Measurements from ENCODE around the gene SLC25A29.

SLC25A29 gene

GRCh38 chr14:100339766-100340422 is 33.6 kb upstream of the SLC25A29 start:
- TF ChIP-seq POLR2A (IDR thresholded peaks at IDR 0.05; ENCODE audit: low read depth, low read length): no peak
- FAIRE-seq (no peak), DNase-seq (ENCODE audit: insufficient read length, low spot score) (no peak)

- FAIRE-seq: no peak
- DNase-seq (ENCODE audit: insufficient read length, low spot score): no peak
- no peak for TF ChIP-seq POLR2A (IDR thresholded peaks at IDR 0.05; ENCODE audit: low read depth, low read length)
Measured at GRCh38 chr14:100336618-100337530, 30.6 kb upstream of the SLC25A29 start.

GRCh38 chr14:100334904-100335303 is 28.7 kb upstream of the SLC25A29 start:
- TF ChIP-seq POLR2A (IDR thresholded peaks at IDR 0.05; ENCODE audit: low read depth, low read length): no peak
- no peak for DNase-seq (ENCODE audit: insufficient read length, low spot score)
- no peak for FAIRE-seq

GRCh38 chr14:100333827-100334226 is 27.6 kb upstream of the SLC25A29 start:
- no peak for TF ChIP-seq POLR2A (IDR thresholded peaks at IDR 0.05; ENCODE audit: low read depth, low read length)
- no peak for FAIRE-seq
- no peak for DNase-seq (ENCODE audit: insufficient read length, low spot score)

GRCh38 chr14:100333311-100333710 is 27.1 kb upstream of the SLC25A29 start:
- DNase-seq (ENCODE audit: insufficient read length, low spot score) (no peak), FAIRE-seq (no peak)
- no peak for TF ChIP-seq POLR2A (IDR thresholded peaks at IDR 0.05; ENCODE audit: low read depth, low read length)

GRCh38 chr14:100332797-100333196 is 26.6 kb upstream of the SLC25A29 start:
- FAIRE-seq (no peak), DNase-seq (ENCODE audit: insufficient read length, low spot score) (no peak)
- TF ChIP-seq POLR2A (IDR thresholded peaks at IDR 0.05; ENCODE audit: low read depth, low read length): no peak

- FAIRE-seq: no peak
- no peak for DNase-seq (ENCODE audit: insufficient read length, low spot score)
Measured at GRCh38 chr14:100332071-100332639, 25.9 kb upstream of the SLC25A29 start.

GRCh38 chr14:100330388-100330931 is 24.2 kb upstream of the SLC25A29 start:
- FAIRE-seq (no peak), DNase-seq (ENCODE audit: insufficient read length, low spot score) (no peak)
- TF ChIP-seq POLR2A (IDR thresholded peaks at IDR 0.05; ENCODE audit: low read depth, low read length): no peak

More at GRCh38 chr14:100332071-100332639, 25.9 kb upstream of the SLC25A29 start:
- TF ChIP-seq POLR2A (IDR thresholded peaks at IDR 0.05; ENCODE audit: low read depth, low read length): no peak

- TF ChIP-seq POLR2A (IDR thresholded peaks at IDR 0.05; ENCODE audit: low read depth, low read length): no peak
- no peak for FAIRE-seq
- no peak for DNase-seq (ENCODE audit: insufficient read length, low spot score)
Measured at GRCh38 chr14:100330007-100330344, 23.7 kb upstream of the SLC25A29 start.

GRCh38 chr14:100329233-100330006 is 23.2 kb upstream of the SLC25A29 start:
- FAIRE-seq (no peak), DNase-seq (ENCODE audit: insufficient read length, low spot score) (no peak)
- TF ChIP-seq POLR2A (IDR thresholded peaks at IDR 0.05; ENCODE audit: low read depth, low read length): no peak

GRCh38 chr14:100328495-100329163 is 22.4 kb upstream of the SLC25A29 start:
- TF ChIP-seq POLR2A (IDR thresholded peaks at IDR 0.05; ENCODE audit: low read depth, low read length): no peak
- DNase-seq (ENCODE audit: insufficient read length, low spot score): no peak
- FAIRE-seq: no peak

- FAIRE-seq (no peak), DNase-seq (ENCODE audit: insufficient read length, low spot score) (no peak)
- no peak for TF ChIP-seq POLR2A (IDR thresholded peaks at IDR 0.05; ENCODE audit: low read depth, low read length)
Measured at GRCh38 chr14:100327128-100327527, 20.9 kb upstream of the SLC25A29 start.

- DNase-seq (ENCODE audit: insufficient read length, low spot score): no peak
- FAIRE-seq: no peak
- TF ChIP-seq POLR2A (IDR thresholded peaks at IDR 0.05; ENCODE audit: low read depth, low read length): no peak
Measured at GRCh38 chr14:100325958-100326357, 19.7 kb upstream of the SLC25A29 start.

All from H54 (cell line).